ENCODE results near the gene GRK2. TPM values are rescaled to one million over a fixed set of nuclear protein-coding genes. Genes with fewer than 3 reads are reported as not detected.

Gene GRK2
- total RNA-seq: 100 to 1,000 TPM; 289 to 308 TPM

DNA sequence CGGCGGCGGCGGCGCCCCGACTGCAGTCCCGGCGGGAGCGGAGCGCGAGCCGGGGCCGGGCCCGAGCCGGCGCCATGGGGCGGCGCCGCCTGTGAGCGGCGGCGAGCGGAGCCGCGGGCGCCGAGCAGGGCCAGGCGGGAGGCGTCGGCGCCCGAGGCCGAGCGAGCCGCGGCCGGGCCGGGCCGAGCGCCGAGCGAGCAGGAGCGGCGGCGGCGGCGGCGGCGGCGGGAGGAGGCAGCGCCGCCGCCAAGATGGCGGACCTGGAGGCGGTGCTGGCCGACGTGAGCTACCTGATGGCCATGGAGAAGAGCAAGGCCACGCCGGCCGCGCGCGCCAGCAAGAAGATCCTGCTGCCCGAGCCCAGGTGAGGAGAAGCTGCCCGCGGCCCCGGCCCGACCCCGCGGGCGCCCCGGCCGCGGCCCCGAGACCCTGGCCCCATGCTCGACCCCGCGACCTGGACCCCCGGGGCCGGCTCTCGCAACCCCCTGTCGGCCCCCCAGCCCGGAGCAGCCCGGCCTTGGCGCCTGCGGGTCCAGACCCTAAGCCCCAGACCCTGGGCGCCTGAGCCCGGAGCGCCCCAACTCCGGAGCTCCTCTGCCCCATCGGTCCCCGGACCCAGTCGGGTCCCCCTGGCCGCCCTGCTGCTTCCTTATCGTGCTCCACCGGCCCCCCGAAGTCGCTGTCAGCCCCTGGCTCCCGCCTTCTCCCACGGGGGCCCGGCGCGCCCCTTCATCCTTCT lies at the start of gene GRK2:
Gene GRK2 (plus strand): TSS at position 25 of the 739 bp plus-strand sequence. CDS start 227 bp downstream, at position 252.

DNA sequence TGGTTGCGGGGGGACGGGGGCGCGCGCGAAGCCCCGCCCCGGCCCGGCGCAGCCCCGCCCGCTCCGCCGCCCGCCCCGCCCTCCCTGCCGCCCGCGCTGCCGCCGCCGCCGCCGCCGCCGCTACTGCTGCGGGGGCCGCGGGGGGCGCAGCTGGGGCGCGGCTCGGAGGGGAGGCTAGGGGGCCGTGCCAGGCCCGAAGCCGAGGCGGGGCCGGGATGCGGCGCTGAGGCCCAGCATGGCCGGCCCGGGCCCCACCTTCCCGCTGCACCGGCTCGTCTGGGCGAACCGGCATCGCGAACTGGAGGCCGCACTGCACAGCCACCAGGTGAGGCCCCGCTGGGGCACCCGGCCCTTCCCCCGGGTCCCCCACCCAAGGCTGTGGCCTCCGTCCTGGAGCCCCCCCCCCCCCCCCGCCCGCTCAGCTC lies 23.0 kb downstream of the GRK2 start, which contains the start of gene ANKRD13D:
Gene ANKRD13D (plus strand): TSS at position 78 of the 425 bp plus-strand sequence. CDS start 158 bp downstream, at position 236.

GRCh38 chr11:67303132-67303834 lies 37.0 kb downstream of the GRK2 start, which contains the start of gene SSH3:
TSS of gene SSH3 (plus strand) at chr11:67303530. CDS start at chr11:67303626, 96 bp downstream.

Other genes with a start within 250 kb of the GRK2 start
- gene SYT12, start 243.3 kb upstream of the GRK2 start, total RNA-seq: not detected
- gene RHOD, start 209.6 kb upstream of the GRK2 start, total RNA-seq: not detected
- gene KDM2A, start 147.2 kb upstream of the GRK2 start, total RNA-seq: 10 to 100 TPM; 94.8 to 96.5 TPM
- 100 to 1,000 TPM; 164 to 176 TPM for gene ANKRD13D, start 22.8 kb downstream of the GRK2 start, total RNA-seq
- 10 to 100 TPM; 11.9 to 12.5 TPM for gene SSH3, start 37.1 kb downstream of the GRK2 start, total RNA-seq
- gene POLD4, start 87.1 kb downstream of the GRK2 start, total RNA-seq: 10 to 100 TPM; 75.9 to 79.4 TPM
- gene CLCF1, start 107.1 kb downstream of the GRK2 start, total RNA-seq: under 1 TPM; 0.60 to 0.86 TPM
- 10 to 100 TPM; 44.5 to 48.5 TPM for gene RAD9A, start 125.5 kb downstream of the GRK2 start, total RNA-seq
- gene PPP1CA, start 135.4 kb downstream of the GRK2 start, total RNA-seq: 100 to 1,000 TPM; 282 to 301 TPM
- 100 to 1,000 TPM; 312 to 320 TPM for gene TBC1D10C, start 137.6 kb downstream of the GRK2 start, total RNA-seq
- gene CARNS1, start 149.2 kb downstream of the GRK2 start, total RNA-seq: 1 to 10 TPM; 1.1 TPM
- 10 to 100 TPM; 49.3 to 60.0 TPM for gene RPS6KB2, start 162.0 kb downstream of the GRK2 start, total RNA-seq
- gene PTPRCAP, start 171.2 kb downstream of the GRK2 start, total RNA-seq: 100 to 1,000 TPM; 404 to 425 TPM
- 100 to 1,000 TPM; 375 to 382 TPM for gene CORO1B, start 177.0 kb downstream of the GRK2 start, total RNA-seq
- gene GPR152, start 186.3 kb downstream of the GRK2 start, total RNA-seq: not detected
- 1 to 10 TPM; 3.4 to 3.7 TPM for gene CABP4, start 188.9 kb downstream of the GRK2 start, total RNA-seq
- gene TMEM134, start 202.8 kb downstream of the GRK2 start, total RNA-seq: 10 to 100 TPM; 50.3 to 57.3 TPM
- 100 to 1,000 TPM; 142 to 145 TPM for gene AIP, start 216.6 kb downstream of the GRK2 start, total RNA-seq
- gene PITPNM1, start 238.9 kb downstream of the GRK2 start, total RNA-seq: 100 to 1,000 TPM in 1 of 2 experiments, 10 to 100 TPM in 1; 97.2 to 101 TPM
- 10 to 100 TPM; 93.6 to 95.8 TPM for gene CDK2AP2, start 241.7 kb downstream of the GRK2 start, total RNA-seq

All from activated naive CD4-positive, alpha-beta T cell treated with anti-CD3 and anti-CD28 coated beads, Interleukin-2, amount 10 ng/mL, durations not matched to agents 5 hours and 36 hours (primary cell).